ENCODE measurements around the gene IQSEC3. TPM values are rescaled to one million over a fixed set of nuclear protein-coding genes. Genes with fewer than 3 reads are reported as not detected.

Gene IQSEC3
- total RNA-seq, 1 experiment from 2014 or later: 0.55 TPM

- Histone ChIP-seq H3K79me1 (ENCODE audit: insufficient read depth, low read depth, low read length, poor library complexity, severe bottlenecking) (no peaks in the 10 kb centered on the region), H4K5ac (ENCODE audit: insufficient read length, low read depth, low read length) (no peak overlapping the region), H2BK20ac (ENCODE audit: low read depth, low read length, poor library complexity, severe bottlenecking) (no peak overlapping the region), H3K4me2 (ENCODE audit: insufficient read depth, insufficient read length, low read length) (no peak overlapping the region), H3K4me1 (ENCODE audit: insufficient read depth, low read length) (peaks cover 4% of the 10 kb centered on the region; the same call in 1 of the 2 replicates), H2BK15ac (ENCODE audit: low read depth, low read length) (no peak overlapping the region), H2AK5ac (ENCODE audit: insufficient read length, low read length) (no peak overlapping the region), H4K20me1 (ENCODE audit: control insufficient read depth, insufficient read depth, insufficient read length) (peaks cover 2% of the 10 kb centered on the region), H3K18ac (ENCODE audit: insufficient read length, low read depth, low read length) (no peak overlapping the region), H3K9ac (ENCODE audit: extremely low read depth, insufficient read length, low read length) (no peak overlapping the region), H2BK12ac (ENCODE audit: insufficient read length, low read depth, low read length) (no peak overlapping the region), H3K23ac (ENCODE audit: insufficient read length, low read depth, low read length) (no peak overlapping the region), H2BK5ac (ENCODE audit: insufficient read length, low read length) (no peak overlapping the region), H3K14ac (ENCODE audit: insufficient read depth, low read length) (no peak overlapping the region), H3K56ac (ENCODE audit: insufficient read length, low read depth, low read length) (no peak overlapping the region), H4K91ac (ENCODE audit: insufficient read length, low read depth, low read length) (no peak overlapping the region), H3K27me3 (ENCODE audit: insufficient read depth, low read length) (no peaks in the 10 kb centered on the region), H3K27ac (ENCODE audit: insufficient read length, low read depth, low read length) (no peak overlapping the region), H3K9me3 (ENCODE audit: control insufficient read depth, low read depth, low read length) (no peaks in the 10 kb centered on the region), H2BK120ac (ENCODE audit: low read depth, low read length, poor library complexity, severe bottlenecking) (no peak overlapping the region), H2AFZ (ENCODE audit: low read length) (no peak overlapping the region), H3K4ac (ENCODE audit: low read depth, low read length) (no peak overlapping the region), H3K23me2 (ENCODE audit: insufficient read length, low read depth, low read length, poor library complexity, severe bottlenecking) (no peaks in the 10 kb centered on the region), H3T11ph (ENCODE audit: low read length) (no peak overlapping the region), H3K79me2 (ENCODE audit: insufficient read depth, low read length) (no peaks in the 10 kb centered on the region), H4K8ac (replicated peaks; ENCODE audit: insufficient read length, low read depth, low read length) (no peak overlapping the region)
- no peak for DNase-seq
- Mint-ChIP-seq H3K9me3 (peaks cover 15% of the 10 kb centered on the region in 2 experiments), H3K27ac (no peak overlapping the region), H3K4me1 (peaks cover 5 to 7% of the 10 kb centered on the region in 2 experiments; a peak in 1 of 4 replicates), H3K36me3 (ENCODE audit: insufficient read depth in 1 of 3, low read depth in 3 of 3) (peaks cover 0 to 7% (median 3%) of the 10 kb centered on the region in 3 experiments; a peak in 2 of 7 replicates), H3K27me3 (ENCODE audit: low read depth) (peaks cover 17% of the 10 kb centered on the region), H3K4me3 (no peak overlapping the region)
- WGBS (ENCODE audit: extremely low coverage, insufficient read length, low lambda C conversion rate): no CpG with 5 or more reads among the region's 2 CpGs
- no peak for TF ChIP-seq CTCF (conservative IDR thresholded peaks at IDR 0.05)
These were observed 23.1 kb downstream of the IQSEC3 start for GRCh38 chr12:89653-90052.

Data from H9 (cell line).